ENCODE data around the gene SKA1. TPM values are rescaled to one million over a fixed set of nuclear protein-coding genes. Genes with fewer than 3 reads are reported as not detected.

The SKA1 gene
- total and polyA plus RNA-seq, 2 of the 13 experiments (the other 11 are each of a cell fraction or from before 2014, with no cell fraction given): 5.3 to 21.3 TPM

- TF ChIP-seq FOXA1 (IDR thresholded peaks at IDR 0.05): no peak
- peak; percentile 54 for TF ChIP-seq FOXA1 (CRISPR knock-in tag; IDR thresholded peaks at IDR 0.05)
- peak; percentile 60 for TF ChIP-seq HNF4A (CRISPR knock-in tag; IDR thresholded peaks at IDR 0.05)
- TF ChIP-seq, protein P1, sequence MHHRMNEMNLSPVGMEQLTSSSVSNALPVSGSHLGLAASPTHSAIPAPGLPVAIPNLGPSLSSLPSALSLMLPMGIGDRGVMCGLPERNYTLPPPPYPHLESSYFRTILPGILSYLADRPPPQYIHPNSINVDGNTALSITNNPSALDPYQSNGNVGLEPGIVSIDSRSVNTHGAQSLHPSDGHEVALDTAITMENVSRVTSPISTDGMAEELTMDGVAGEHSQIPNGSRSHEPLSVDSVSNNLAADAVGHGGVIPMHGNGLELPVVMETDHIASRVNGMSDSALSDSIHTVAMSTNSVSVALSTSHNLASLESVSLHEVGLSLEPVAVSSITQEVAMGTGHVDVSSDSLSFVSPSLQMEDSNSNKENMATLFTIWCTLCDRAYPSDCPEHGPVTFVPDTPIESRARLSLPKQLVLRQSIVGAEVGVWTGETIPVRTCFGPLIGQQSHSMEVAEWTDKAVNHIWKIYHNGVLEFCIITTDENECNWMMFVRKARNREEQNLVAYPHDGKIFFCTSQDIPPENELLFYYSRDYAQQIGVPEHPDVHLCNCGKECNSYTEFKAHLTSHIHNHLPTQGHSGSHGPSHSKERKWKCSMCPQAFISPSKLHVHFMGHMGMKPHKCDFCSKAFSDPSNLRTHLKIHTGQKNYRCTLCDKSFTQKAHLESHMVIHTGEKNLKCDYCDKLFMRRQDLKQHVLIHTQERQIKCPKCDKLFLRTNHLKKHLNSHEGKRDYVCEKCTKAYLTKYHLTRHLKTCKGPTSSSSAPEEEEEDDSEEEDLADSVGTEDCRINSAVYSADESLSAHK (CRISPR knock-in tag; IDR thresholded peaks at IDR 0.05; ENCODE audit: borderline replicate concordance): no peak
- peak; percentile 33; the same call in 1 of the 2 replicates for TF ChIP-seq CREM (IDR thresholded peaks at IDR 0.05)
- TF ChIP-seq CREM (CRISPR knock-in tag; IDR thresholded peaks at IDR 0.05): no peak
Measured at GRCh38 chr18:50424877-50425690, 50.2 kb downstream of the SKA1 start (continued).

DNA sequence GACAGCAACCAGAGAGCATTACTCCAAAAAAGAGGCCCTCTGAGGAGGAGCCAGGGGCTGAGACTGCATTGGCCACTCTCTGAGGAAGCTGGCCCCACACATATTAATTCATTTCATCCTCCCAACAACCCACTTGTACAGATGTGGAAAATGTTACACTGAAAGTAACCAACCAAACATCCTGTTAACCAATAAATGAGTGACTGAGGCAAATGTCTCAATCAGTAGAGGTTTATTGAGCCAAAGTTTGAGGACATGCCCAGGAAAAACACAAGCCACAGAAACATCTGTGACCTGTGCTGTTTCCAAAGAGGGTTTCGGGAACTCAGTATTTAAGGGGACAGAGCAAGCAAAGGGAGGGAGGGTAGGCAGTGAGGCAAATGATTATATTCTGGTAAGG is 53.0 kb downstream of the SKA1 start:
- no peak for ATAC-seq
- H3K9me3 ChIP-seq (ENCODE audit: low read length): peaks cover 10% of the 10 kb centered on the region
- H3K9ac ChIP-seq (ENCODE audit: insufficient read depth, low read depth, low read length): no peak overlapping the region
- H3K4me2 ChIP-seq (ENCODE audit: low read depth, low read length): no peak overlapping the region
- in situ Hi-C loops (cut with HindIII; ENCODE audit: extremely low pct_ligation_motif_present, low pct_unique_long_range_greater_than_20kb): loop anchor here (5.0 to 10.0 kb wide), 2 partner anchors 143 to 211 kb away; partner anchors contain the start of genes CXXC1 and MBD1
- TF ChIP-seq PAX8 (CRISPR knock-in tag; IDR thresholded peaks at IDR 0.05; ENCODE audit: borderline replicate concordance): no peak
- TF ChIP-seq MXD4 (CRISPR knock-in tag; IDR thresholded peaks at IDR 0.05): no peak
- TF ChIP-seq BHLHE40 (IDR thresholded peaks at IDR 0.05; ENCODE audit: low read length): no peak
- no peak for TF ChIP-seq ELF4 (CRISPR knock-in tag; IDR thresholded peaks at IDR 0.05; ENCODE audit: borderline replicate concordance)
- TF ChIP-seq ZNF558 (CRISPR knock-in tag; IDR thresholded peaks at IDR 0.05; ENCODE audit: borderline replicate concordance): no peak
- TF ChIP-seq ZNF350 (CRISPR knock-in tag; IDR thresholded peaks at IDR 0.05; ENCODE audit: borderline replicate concordance, low read depth): no peak
- TF ChIP-seq, protein P2, sequence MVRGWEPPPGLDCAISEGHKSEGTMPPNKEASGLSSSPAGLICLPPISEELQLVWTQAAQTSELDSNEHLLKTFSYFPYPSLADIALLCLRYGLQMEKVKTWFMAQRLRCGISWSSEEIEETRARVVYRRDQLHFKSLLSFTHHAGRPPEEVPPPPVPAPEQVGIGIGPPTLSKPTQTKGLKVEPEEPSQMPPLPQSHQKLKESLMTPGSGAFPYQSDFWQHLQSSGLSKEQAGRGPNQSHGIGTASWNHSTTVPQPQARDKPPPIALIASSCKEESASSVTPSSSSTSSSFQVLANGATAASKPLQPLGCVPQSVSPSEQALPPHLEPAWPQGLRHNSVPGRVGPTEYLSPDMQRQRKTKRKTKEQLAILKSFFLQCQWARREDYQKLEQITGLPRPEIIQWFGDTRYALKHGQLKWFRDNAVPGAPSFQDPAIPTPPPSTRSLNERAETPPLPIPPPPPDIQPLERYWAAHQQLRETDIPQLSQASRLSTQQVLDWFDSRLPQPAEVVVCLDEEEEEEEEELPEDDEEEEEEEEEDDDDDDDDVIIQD (CRISPR knock-in tag; IDR thresholded peaks at IDR 0.05; ENCODE audit: low read depth): no peak
- no peak for TF ChIP-seq ZNF839 (CRISPR knock-in tag; IDR thresholded peaks at IDR 0.05; ENCODE audit: borderline replicate concordance)
- TF ChIP-seq ZFP90 (CRISPR knock-in tag; IDR thresholded peaks at IDR 0.05; ENCODE audit: borderline replicate concordance): no peak
- no peak for TF ChIP-seq NFATC3 (CRISPR knock-in tag; IDR thresholded peaks at IDR 0.05)
- ChIA-PET CTCF (ENCODE audit: low intra/inter-chr PET ratio, low total read pairs) (interaction anchor here (1.9 kb wide), 1 partner anchor 71 kb away, joined by 11 read pairs; no protein-coding TSS in a partner anchor), POLR2A (no interaction called here)
- no peaks in the 10 kb centered on the region for H4K20me1 ChIP-seq (ENCODE audit: insufficient read depth, low read length)
- WGBS (ENCODE audit: low lambda C conversion rate): 39% methylated on average over 1 of the region's 1 CpG
- FAIRE-seq: no peak
- H3K79me2 ChIP-seq (ENCODE audit: insufficient read depth, low read length): no peaks in the 10 kb centered on the region
- H3K27ac ChIP-seq (ENCODE audit: extremely low read length, insufficient read depth, low read length): no peak overlapping the region
- intact Hi-C loops (cut with micrococcal nuclease; ENCODE audit: unreplicated experiment): loop anchor here (5.0 kb wide), 2 partner anchors 71 to 141 kb away; partner anchors contain the start of gene CXXC1
- H2AFZ ChIP-seq (ENCODE audit: low read length): no peak overlapping the region
- BruUV-seq (replicated peaks): no TSS peak
- H3K36me3 ChIP-seq (replicated peaks in 1 of 2; ENCODE audit: control insufficient read depth in 1 of 2, insufficient read depth in 2 of 2, low read length in 2 of 2): no peaks in the 10 kb centered on the region
- H3K4me3 ChIP-seq (replicated peaks in 1 of 3; ENCODE audit: insufficient read depth in 1 of 3, low read depth in 2 of 3, low read length in 3 of 3): no peak overlapping the region
- H3K4me1 ChIP-seq (ENCODE audit: insufficient read depth, low read length): peaks cover 20% of the 10 kb centered on the region; the same call in 1 of the 2 replicates
- no peaks in the 10 kb centered on the region for H3K27me3 ChIP-seq (ENCODE audit: control insufficient read depth in 1 of 2, insufficient read depth in 2 of 2, low read length in 2 of 2)
- DNase-seq (ENCODE audit: low spot score): no peak
